Mucosa of gallbladder (tissue), 1 donor: Measurements from ENCODE around the gene SLF2. TPM values are rescaled to one million over a fixed set of nuclear protein-coding genes. Genes with fewer than 3 reads are reported as not detected.
A peak's percentile ranks its signal among the peaks of the same experiment; 100 is the strongest.
"Not testable (repeated sequence)": the region's sequence is repeated elsewhere in the genome, so short reads cannot be mapped to it uniquely, and the experiment has no call there.

Source experiments
- DNase-seq: peaks from one replicate; pipeline ENCODE4 v3.0.0-alpha.2; 2020; ENCODE audit warnings: low spot score
- total RNA-seq: library from RNA; stranded (reverse); gene quantifications from one replicate; pipeline ENCODE4 v1.2.1, GENCODE V29; 2021
- donor health status: DM: no; HTN: no; CAD: no.

SLF2 gene
- total RNA-seq, 1 donor from 2014 or later, result 26.1 TPM

GRCh38 chr10:100878291-100878910, 34.4 kb upstream of the SLF2 start:
- peak; percentile 54 for DNase-seq

- no peak for DNase-seq
Measured at GRCh38 chr10:100879741-100880360, 32.9 kb upstream of the SLF2 start.

DNA sequence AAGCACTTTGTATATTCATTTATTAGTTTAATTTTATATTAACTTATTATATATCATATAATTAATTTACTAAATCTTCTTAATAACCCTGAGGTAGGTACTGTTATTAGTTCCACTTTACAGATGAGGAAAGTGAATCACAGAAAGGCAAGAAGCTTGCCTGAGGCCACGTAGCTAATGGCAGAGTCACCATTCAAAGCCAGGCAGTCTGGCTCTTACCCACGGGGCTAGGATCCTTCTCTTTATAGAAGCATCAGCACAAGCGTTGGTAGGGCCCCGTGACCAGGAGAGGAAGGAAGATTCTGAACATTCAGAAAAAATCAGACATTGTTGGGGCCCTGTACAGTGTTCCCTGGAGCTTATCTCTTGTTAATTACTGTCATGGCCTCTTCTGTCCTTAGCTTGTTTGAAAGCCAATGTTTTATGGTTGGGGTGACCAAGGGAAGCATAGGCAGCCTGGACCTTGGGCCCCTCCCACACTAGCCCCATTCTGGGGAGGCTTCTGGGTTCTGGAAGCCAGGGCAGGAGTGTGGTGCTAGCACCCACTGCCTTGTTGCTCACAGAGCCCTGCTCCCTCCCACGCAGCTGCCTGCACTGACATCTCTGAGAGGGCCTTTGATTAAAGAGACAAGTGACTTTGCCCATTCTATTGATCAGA, 31.1 kb upstream of the SLF2 start:
- DNase-seq, result no peak

DNA sequence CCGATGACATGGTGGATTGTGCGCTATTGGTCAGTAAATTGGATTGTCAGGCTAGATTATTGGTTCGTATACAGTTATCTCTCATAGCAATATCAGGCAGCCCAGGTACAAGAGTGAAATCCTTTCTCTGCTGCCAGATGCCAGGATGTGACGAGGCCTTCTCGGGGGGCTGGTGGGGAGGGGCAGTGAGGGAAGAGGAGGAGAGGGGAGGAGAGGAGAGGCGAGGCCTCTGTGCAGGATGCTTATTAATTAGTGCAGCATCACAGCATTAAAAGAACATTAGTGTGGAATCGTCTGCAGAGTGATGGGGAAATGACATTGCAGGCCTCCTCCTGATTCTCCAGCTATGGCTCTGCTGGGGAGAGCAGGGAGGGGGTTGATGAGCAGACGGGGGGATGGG, 30.5 kb upstream of the SLF2 start:
- DNase-seq, result no peak

GRCh38 chr10:100882671-100883311, 30.0 kb upstream of the SLF2 start:
- DNase-seq, result no peak

DNA sequence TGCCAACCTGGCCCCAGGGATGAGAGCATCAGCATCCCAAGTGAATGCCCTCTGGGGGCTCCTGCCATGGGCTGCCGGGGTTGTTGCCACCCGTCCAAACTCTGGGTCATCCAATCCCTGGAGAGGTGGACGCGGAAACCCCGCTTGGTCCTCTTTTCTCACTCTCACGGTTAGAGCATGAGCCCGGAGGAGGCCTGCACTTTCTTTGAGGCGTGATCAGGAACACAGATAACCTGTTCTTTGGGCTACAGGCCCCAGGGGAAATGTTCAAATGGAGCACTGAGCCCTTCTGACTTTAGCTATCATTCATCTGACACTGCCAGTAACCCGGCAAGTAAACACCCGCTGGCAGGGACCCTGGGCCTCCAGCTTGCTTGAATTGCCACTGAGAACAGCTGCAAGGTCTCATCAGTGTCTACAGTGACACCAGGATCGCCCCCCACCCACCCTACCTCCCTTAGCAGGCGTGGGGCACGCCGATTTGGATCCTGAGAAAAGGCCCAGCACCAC, 29.4 kb upstream of the SLF2 start:
- no peak for DNase-seq

GRCh38 chr10:100885611-100886010, 27.2 kb upstream of the SLF2 start:
- DNase-seq, result not testable (repeated sequence)

- no peak for DNase-seq
Measured at GRCh38 chr10:100886091-100886490, 26.7 kb upstream of the SLF2 start.

DNA sequence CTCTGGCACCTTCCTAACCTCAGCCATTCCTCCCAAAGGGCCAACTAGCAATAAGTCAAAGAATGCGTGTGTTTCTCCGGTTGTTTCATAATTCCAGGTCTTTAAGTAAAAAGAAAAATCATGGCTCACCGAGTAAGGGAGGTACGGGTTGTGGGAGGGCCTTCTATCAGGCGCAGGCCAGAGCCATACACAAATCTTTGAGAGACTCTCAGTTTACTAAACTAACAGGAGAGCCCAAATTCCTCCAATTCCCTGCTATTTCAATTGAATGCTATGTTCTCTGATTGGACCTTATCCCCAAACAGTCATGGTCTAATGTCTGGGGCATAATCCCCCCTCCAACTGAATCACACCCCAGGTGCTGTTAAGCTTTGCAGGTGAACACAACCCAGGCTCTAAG, 26.2 kb upstream of the SLF2 start:
- no peak for DNase-seq

DNA sequence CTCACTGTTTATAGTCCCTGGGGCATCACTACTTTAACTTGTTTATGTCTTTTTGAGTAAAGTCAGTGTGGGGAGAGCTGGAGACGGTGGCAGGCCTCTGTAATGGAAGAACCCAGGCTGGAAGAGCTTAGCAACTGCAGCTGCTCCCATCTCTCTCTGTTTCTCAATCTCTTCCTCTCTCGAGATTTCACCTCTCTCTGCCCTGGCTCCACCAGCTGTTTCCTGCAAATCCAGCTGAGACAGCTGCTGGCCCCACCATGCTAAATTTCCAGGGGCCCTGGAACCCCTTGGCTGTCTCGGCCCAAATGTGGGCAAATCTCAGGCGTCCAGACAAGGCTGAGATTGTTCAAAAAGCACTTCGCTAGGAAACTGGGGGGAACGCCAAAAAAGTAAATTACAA, 25.8 kb upstream of the SLF2 start:
- DNase-seq, result peak; percentile 14

GRCh38 chr10:100887761-100888296, 24.9 kb upstream of the SLF2 start:
- DNase-seq, result no peak

DNA sequence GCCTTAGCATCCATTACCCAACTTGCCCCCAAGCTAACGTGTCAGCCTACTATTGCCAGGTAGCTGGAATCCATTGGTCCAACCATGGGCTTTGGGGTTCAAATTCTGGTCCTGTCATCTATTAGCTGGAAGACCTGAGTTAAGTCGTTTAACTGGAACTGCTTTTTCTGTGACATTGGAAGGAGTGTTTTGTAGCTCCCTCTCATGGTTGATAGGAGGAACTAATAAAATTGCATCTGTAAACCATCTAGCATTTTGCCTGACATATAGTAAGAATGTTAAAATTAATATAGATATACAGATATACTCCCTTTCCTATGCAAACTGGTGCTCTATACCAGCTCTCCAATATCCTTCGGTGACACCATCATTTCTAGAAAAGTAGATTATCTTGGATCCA, 23.8 kb upstream of the SLF2 start:
- DNase-seq, result no peak

DNA sequence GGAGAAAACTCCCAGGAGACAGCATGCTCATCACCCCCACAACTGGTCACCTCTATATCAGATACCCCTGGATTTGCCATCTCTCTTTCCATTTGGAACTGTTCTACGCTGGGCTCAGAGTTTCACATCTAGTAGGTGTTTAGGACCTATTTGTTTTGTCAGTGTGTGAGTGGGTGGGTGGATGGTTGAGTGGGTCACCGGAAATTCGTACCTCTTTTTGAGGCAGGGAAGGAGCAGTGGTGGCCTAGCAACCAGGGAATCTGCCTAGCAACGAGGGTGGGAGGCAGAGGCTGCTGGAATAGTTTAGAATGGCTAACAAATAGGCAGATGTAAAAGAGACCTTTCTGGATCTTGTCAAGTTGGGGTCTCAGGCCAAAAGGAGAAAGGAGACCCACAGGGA, 23.2 kb upstream of the SLF2 start:
- DNase-seq, result no peak

DNA sequence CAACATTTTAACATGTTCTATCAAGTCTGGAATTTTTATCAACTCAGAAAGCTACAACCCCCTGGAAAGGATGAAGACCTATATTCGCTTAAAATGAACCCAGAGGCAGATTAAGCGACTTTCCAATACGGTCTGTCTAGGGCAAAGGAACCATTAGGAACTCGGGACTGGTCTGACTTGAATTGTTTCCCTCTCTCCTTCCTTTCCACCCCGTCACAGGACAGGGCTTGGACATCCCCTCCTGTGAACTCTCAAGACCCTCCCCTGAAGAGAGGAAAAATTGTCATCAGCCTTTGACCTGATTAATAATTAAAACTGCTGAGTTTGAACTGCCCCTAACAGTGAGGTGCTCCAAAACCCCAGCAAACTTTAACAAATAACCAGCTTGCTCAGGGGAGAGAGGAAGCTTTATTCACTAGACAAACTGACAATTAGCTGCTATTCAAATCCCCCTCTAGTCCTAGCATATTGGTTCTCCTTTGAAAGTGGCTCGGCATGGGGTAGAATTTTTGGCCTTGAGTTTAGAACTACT, 22.6 kb upstream of the SLF2 start:
- no peak for DNase-seq

GRCh38 chr10:100890673-100891317, 22.0 kb upstream of the SLF2 start:
- DNase-seq, result no peak

GRCh38 chr10:100894033-100894432, 18.7 kb upstream of the SLF2 start:
- DNase-seq, result no peak

GRCh38 chr10:100894589-100895294, 18.0 kb upstream of the SLF2 start:
- DNase-seq, result no peak

- no peak for DNase-seq
Measured at GRCh38 chr10:100895346-100895745, 17.4 kb upstream of the SLF2 start.

- DNase-seq, result no peak
Measured at GRCh38 chr10:100895896-100896295, 16.9 kb upstream of the SLF2 start.

DNA sequence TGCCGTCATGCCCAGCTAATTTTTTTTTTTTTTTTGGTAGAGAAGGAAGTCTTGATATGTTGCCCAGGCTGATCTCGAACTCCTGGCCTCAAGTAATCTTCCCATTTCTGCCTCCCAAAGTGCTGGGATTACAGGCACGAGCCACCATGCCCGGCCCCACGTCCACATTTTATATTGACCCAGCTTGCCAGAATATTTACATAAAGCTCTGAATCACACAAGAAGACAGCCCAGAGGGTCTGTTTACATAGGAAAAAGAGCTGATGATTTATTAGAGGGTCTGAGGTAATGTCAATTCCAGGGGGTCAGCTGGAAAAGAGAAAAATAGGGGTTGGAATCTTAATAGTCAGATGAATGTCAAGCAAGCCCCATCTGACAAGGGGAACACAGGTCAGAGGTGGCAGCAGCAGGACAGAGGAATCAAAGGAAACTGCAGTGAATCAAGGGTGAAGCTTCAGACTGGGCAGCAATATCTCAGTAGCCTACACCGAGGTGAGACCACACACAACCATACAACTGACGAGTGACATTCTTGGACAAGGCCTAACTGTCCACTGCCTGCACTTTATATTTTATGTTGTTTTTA, 15.8 kb upstream of the SLF2 start:
- DNase-seq, result no peak

GRCh38 chr10:100897976-100898375, 14.8 kb upstream of the SLF2 start:
- no peak for DNase-seq
